Keratinocyte (primary cell): Measurements from ENCODE around the gene RETREG1. TPM values are rescaled to one million over a fixed set of nuclear protein-coding genes. Genes with fewer than 3 reads are reported as not detected.

ENCODE experiments used
- DNase-seq: peaks from one replicate; pipeline ENCODE4 v3.0.0-alpha.2; 2011; ENCODE audit warnings: low read depth, missing footprints, low spot score
- FAIRE-seq: peaks from 2 replicates; lab custom pipeline; 2011; peaks lifted over from hg19 to GRCh38; lab: Jason Lieb, UNC
- H2AFZ ChIP-seq: 2 replicates; pipeline ENCODE4 v1.6.0; 2012; ENCODE audit warnings: low read length, control low read depth, inconsistent platforms; ENCODE audit not compliant: control insufficient read depth
- H3K27ac ChIP-seq: 2 replicates; pipeline ENCODE4 v1.5.1; 2011; ENCODE audit warnings: low read length; ENCODE audit not compliant: control insufficient read depth, insufficient read depth
- H3K27me3 ChIP-seq: 3 replicates; pipeline ENCODE4 v1.6.0; 2011; ENCODE audit warnings: low read length; ENCODE audit not compliant: control insufficient read depth, insufficient read depth; ENCODE audit errors: extremely low read depth
- H3K36me3 ChIP-seq, 2 experiments: 2 replicates in 1 of 2; 3 replicates in 1 of 2; pipeline ENCODE4 v1.5.1; 2011; ENCODE audit warnings: low read length in 2 of 2, mild to moderate bottlenecking in 1 of 2; ENCODE audit not compliant: control insufficient read depth in 2 of 2, insufficient read depth in 2 of 2; ENCODE audit errors: extremely low read depth in 1 of 2
- H3K4me1 ChIP-seq: 3 replicates; pipeline ENCODE4 v1.5.1; 2011; ENCODE audit warnings: low read length; ENCODE audit not compliant: control insufficient read depth, insufficient read depth; ENCODE audit errors: extremely low read depth
- H3K4me2 ChIP-seq: 3 replicates; pipeline ENCODE4 v1.6.0; 2011; ENCODE audit warnings: low read depth, low read length; ENCODE audit not compliant: control insufficient read depth, insufficient read depth; ENCODE audit errors: extremely low read depth
- H3K4me3 ChIP-seq, 3 experiments: fragments of 200-600 bp in 1 of 3; sonication (generic) in 1 of 3; 2 replicates in 2 of 3; 3 replicates in 1 of 3; pipeline ENCODE4 v1.5.1; 2011 to 2016; ENCODE audit warnings: low read length in 3 of 3, mild to moderate bottlenecking in 3 of 3, control low read depth in 2 of 3, inconsistent platforms in 1 of 3, low read depth in 1 of 3, mixed read lengths in 1 of 3, mixed run types in 1 of 3, moderate library complexity in 1 of 3; ENCODE audit not compliant: control insufficient read depth in 2 of 3, insufficient read depth in 2 of 3; ENCODE audit errors: extremely low read depth in 1 of 3
- H3K79me2 ChIP-seq: 2 replicates; pipeline ENCODE4 v1.6.0; 2012; ENCODE audit warnings: low read length; ENCODE audit not compliant: control insufficient read depth, insufficient read depth
- H3K9ac ChIP-seq: 3 replicates; pipeline ENCODE4 v1.6.0; 2011; ENCODE audit warnings: low read length; ENCODE audit not compliant: control insufficient read depth, insufficient read depth; ENCODE audit errors: extremely low read depth
- H3K9me1 ChIP-seq: 3 replicates; pipeline ENCODE4 v1.6.0; 2011; ENCODE audit warnings: low read length; ENCODE audit not compliant: control insufficient read depth, insufficient read depth; ENCODE audit errors: extremely low read depth
- H3K9me3 ChIP-seq: 2 replicates; pipeline ENCODE4 v1.5.1; 2012; ENCODE audit warnings: low read depth, low read length; ENCODE audit not compliant: control insufficient read depth
- H4K20me1 ChIP-seq: 3 replicates; pipeline ENCODE4 v1.6.0; 2011; ENCODE audit warnings: low read length; ENCODE audit not compliant: control insufficient read depth, insufficient read depth; ENCODE audit errors: extremely low read depth
- EZH2 ChIP-seq: IDR thresholded peaks from one replicate; pipeline ENCODE4 v1.6.1; 2012; ENCODE audit warnings: inconsistent platforms, mild to moderate bottlenecking, low read length, moderate library complexity
- dilution Hi-C: fragments of 300-500 bp; cut with MboI; formaldehyde crosslinking; loops from one replicate; pipeline ENCODE4 v1.7.0; 2020; ENCODE audit warnings: low sequenced_read_pairs; ENCODE audit not compliant: extremely low pct_ligation_motif_present
- polyA plus RNA-seq, 5 experiments: library from polyadenylated mRNA; depleted of rRNA in 3 of 5; stranded (reverse) in 3 of 5; stranded (forward) in 1 of 5; unstranded in 1 of 5; fragments of >200 nt; gene quantifications; 1 replicate in 1 of 5; 2 replicates in 3 of 5; 3 replicates in 1 of 5; pipeline versions ENCODE4 v1.2.1 to v1.2.3, GENCODE V29; 2011 to 2012; ENCODE audit warnings: missing spikeins in 2 of 5, low read depth in 1 of 5, low replicate concordance in 1 of 5
- TF ChIP-seq, protein P1 (sequence below), 3 experiments: IDR thresholded peaks in 1 of 3; conservative IDR thresholded peaks in 1 of 3; optimal IDR thresholded peaks in 1 of 3; 2 replicates in 2 of 3; 3 replicates in 1 of 3; pipeline versions ENCODE3 to v1.5.1; 2011; ENCODE audit warnings: low read length in 3 of 3, mild to moderate bottlenecking in 3 of 3, moderate library complexity in 2 of 3, control low read depth in 1 of 3, inconsistent platforms in 1 of 3; ENCODE audit not compliant: insufficient read depth in 2 of 3; ENCODE audit errors: extremely low read depth in 1 of 3

Gene RETREG1
- polyA plus RNA-seq, 1 donor (not counting 4 experiments of a cell fraction or from before 2014, with no cell fraction given), result 7.4 TPM

GRCh38 chr5:16603295-16603694, 13.5 kb downstream of the RETREG1 start:
- no peak overlapping the region for H3K4me3 ChIP-seq
- no peak overlapping the region for H2AFZ ChIP-seq
- no peak overlapping the region for H3K27ac ChIP-seq
- H4K20me1 ChIP-seq, result no peaks in the 10 kb centered on the region
- no peaks in the 10 kb centered on the region for H3K36me3 ChIP-seq
- H3K9me1 ChIP-seq, result no peaks in the 10 kb centered on the region
- FAIRE-seq (no peak), DNase-seq (no peak)
- TF ChIP-seq, protein P1, sequence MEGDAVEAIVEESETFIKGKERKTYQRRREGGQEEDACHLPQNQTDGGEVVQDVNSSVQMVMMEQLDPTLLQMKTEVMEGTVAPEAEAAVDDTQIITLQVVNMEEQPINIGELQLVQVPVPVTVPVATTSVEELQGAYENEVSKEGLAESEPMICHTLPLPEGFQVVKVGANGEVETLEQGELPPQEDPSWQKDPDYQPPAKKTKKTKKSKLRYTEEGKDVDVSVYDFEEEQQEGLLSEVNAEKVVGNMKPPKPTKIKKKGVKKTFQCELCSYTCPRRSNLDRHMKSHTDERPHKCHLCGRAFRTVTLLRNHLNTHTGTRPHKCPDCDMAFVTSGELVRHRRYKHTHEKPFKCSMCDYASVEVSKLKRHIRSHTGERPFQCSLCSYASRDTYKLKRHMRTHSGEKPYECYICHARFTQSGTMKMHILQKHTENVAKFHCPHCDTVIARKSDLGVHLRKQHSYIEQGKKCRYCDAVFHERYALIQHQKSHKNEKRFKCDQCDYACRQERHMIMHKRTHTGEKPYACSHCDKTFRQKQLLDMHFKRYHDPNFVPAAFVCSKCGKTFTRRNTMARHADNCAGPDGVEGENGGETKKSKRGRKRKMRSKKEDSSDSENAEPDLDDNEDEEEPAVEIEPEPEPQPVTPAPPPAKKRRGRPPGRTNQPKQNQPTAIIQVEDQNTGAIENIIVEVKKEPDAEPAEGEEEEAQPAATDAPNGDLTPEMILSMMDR (optimal IDR thresholded peaks at IDR 0.05 in 1 of 3, IDR thresholded peaks at IDR 0.05 in 1 of 3, conservative IDR thresholded peaks at IDR 0.05 in 1 of 3; ENCODE audit: extremely low read depth in 1 of 3, insufficient read depth in 2 of 3, low read length in 3 of 3), result no peak
- no peak for TF ChIP-seq EZH2
- no peaks in the 10 kb centered on the region for H3K79me2 ChIP-seq
- no peaks in the 10 kb centered on the region for H3K27me3 ChIP-seq
- H3K4me1 ChIP-seq, result no peaks in the 10 kb centered on the region
- H3K9ac ChIP-seq, result no peak overlapping the region
- H3K9me3 ChIP-seq, result no peaks in the 10 kb centered on the region
- H3K4me2 ChIP-seq, result no peak overlapping the region
- dilution Hi-C loops, result no loop called here

GRCh38 chr5:16602182-16602581, 14.6 kb downstream of the RETREG1 start:
- H2AFZ ChIP-seq, result no peak overlapping the region
- H3K4me1 ChIP-seq, result no peaks in the 10 kb centered on the region
- no peak overlapping the region for H3K4me3 ChIP-seq
- no peaks in the 10 kb centered on the region for H3K9me1 ChIP-seq
- H3K36me3 ChIP-seq, result no peaks in the 10 kb centered on the region
- H4K20me1 ChIP-seq, result no peaks in the 10 kb centered on the region
- H3K27me3 ChIP-seq, result no peaks in the 10 kb centered on the region
- FAIRE-seq (no peak), DNase-seq (no peak)
- no peak for TF ChIP-seq EZH2
- TF ChIP-seq, protein P1 (optimal IDR thresholded peaks at IDR 0.05 in 1 of 3, IDR thresholded peaks at IDR 0.05 in 1 of 3, conservative IDR thresholded peaks at IDR 0.05 in 1 of 3; ENCODE audit: extremely low read depth in 1 of 3, insufficient read depth in 2 of 3, low read length in 3 of 3), result no peak
- no peaks in the 10 kb centered on the region for H3K9me3 ChIP-seq
- H3K9ac ChIP-seq, result no peak overlapping the region
- no peak overlapping the region for H3K27ac ChIP-seq
- H3K79me2 ChIP-seq, result no peaks in the 10 kb centered on the region
- no peak overlapping the region for H3K4me2 ChIP-seq
- dilution Hi-C loops, result no loop called here
